Loucy (cell line): Measurements from ENCODE around the gene GPX3.

Source experiments
- H2AFZ ChIP-seq: fragments of 200-600 bp; sonication (generic); 2 replicates; pipeline ENCODE4 v1.6.0; 2016; ENCODE audit warnings: antibody characterized with exemption, mild to moderate bottlenecking, low read length, moderate library complexity
- H3F3A ChIP-seq: fragments of 200-600 bp; 2 replicates; pipeline ENCODE4 v1.6.0; 2016; ENCODE audit warnings: antibody characterized with exemption, low read depth, mild to moderate bottlenecking
- H3K27me3 ChIP-seq: fragments of 200-600 bp; sonication (generic); 2 replicates; pipeline ENCODE4 v1.6.1; 2014; ENCODE audit warnings: low read length, mild to moderate bottlenecking; ENCODE audit not compliant: insufficient read depth, poor library complexity, severe bottlenecking
- H3K36me3 ChIP-seq: fragments of 200-600 bp; sonication (generic); 2 replicates; pipeline ENCODE4 v1.6.1; 2016; ENCODE audit warnings: low read length; ENCODE audit not compliant: insufficient read depth
- H3K4me1 ChIP-seq: fragments of 200-600 bp; sonication (generic); 2 replicates; pipeline ENCODE4 v1.5.1; 2014; ENCODE audit warnings: low read length, mild to moderate bottlenecking; ENCODE audit not compliant: insufficient read depth, poor library complexity, severe bottlenecking
- H3K4me2 ChIP-seq: fragments of 200-600 bp; sonication (generic); 2 replicates; pipeline ENCODE4 v1.6.0; 2014; ENCODE audit warnings: antibody characterized with exemption, low read length, low read depth, mild to moderate bottlenecking; ENCODE audit not compliant: poor library complexity, severe bottlenecking
- H3K4me3 ChIP-seq: fragments of 200-600 bp; sonication (generic); 2 replicates; pipeline ENCODE4 v1.5.1; 2014; ENCODE audit warnings: low read length, mild to moderate bottlenecking, mixed read lengths; ENCODE audit not compliant: poor library complexity, severe bottlenecking
- H3K79me2 ChIP-seq: fragments of 200-600 bp; sonication (generic); 2 replicates; pipeline ENCODE4 v1.6.1; 2014; ENCODE audit warnings: low read length; ENCODE audit not compliant: insufficient read depth
- H3K9ac ChIP-seq: fragments of 200-600 bp; sonication (generic); 2 replicates; pipeline ENCODE4 v1.6.0; 2014; ENCODE audit warnings: mild to moderate bottlenecking, low read depth, low read length, moderate library complexity; ENCODE audit not compliant: poor library complexity, severe bottlenecking
- H3K9me2 ChIP-seq: fragments of 200-600 bp; sonication (generic); replicated peaks from 2 replicates; pipeline ENCODE4 v1.6.1; 2016; ENCODE audit warnings: low read depth, low read length, mixed read lengths
- H3K9me3 ChIP-seq: fragments of 200-600 bp; sonication (generic); 2 replicates; pipeline ENCODE4 v1.6.1; 2014; ENCODE audit warnings: mild to moderate bottlenecking, antibody characterized with exemption, low read length, low read depth; ENCODE audit not compliant: insufficient read depth
- H4K20me1 ChIP-seq: fragments of 200-600 bp; sonication (generic); 2 replicates; pipeline ENCODE4 v1.6.0; 2014; ENCODE audit warnings: antibody characterized with exemption, low read length, mild to moderate bottlenecking; ENCODE audit not compliant: insufficient read depth, poor library complexity, severe bottlenecking
- CTCF ChIP-seq: fragments of 200-600 bp; sonication (generic); conservative IDR thresholded peaks from 2 replicates; pipeline ENCODE4 v1.5.1; 2014; ENCODE audit warnings: mild to moderate bottlenecking, antibody characterized with exemption, low read length
- EZH2phosphoT487 ChIP-seq: fragments of 200-600 bp; IDR thresholded peaks from 2 replicates; pipeline ENCODE4 v1.6.1; 2018; ENCODE audit warnings: antibody characterized with exemption, mild to moderate bottlenecking, moderate library complexity, borderline replicate concordance

Gene GPX3

GRCh38 chr5:151068433-151069197, 48.2 kb downstream of the GPX3 start:
- Histone ChIP-seq H3K4me3 (no peak overlapping the region), H3K9ac (no peak overlapping the region), H3K4me2 (no peak overlapping the region)

DNA sequence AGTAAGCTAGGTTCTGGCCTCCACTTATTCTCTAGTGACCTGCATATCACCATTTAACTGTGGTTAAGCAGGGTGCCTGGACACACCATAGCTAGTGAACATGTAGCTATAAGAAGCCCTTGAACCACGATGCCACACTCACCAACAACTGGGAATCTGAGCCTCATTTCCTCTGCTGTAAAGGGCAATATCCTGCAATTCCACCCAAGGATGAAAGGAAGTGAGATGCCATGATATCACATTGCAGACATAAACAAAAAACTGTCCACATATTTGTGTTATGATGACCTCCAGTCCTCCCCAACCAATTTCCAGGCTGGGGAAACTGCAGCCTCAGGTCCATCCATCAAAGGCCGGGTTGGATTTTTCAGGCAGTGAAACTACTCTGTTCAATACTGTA, 50.1 kb downstream of the GPX3 start:
- Histone ChIP-seq H3K9me3 (no peaks in the 10 kb centered on the region), H3K27me3 (no peaks in the 10 kb centered on the region), H4K20me1 (peaks cover 53% of the 10 kb centered on the region), H3K79me2 (peaks cover 98% of the 10 kb centered on the region), H3K4me1 (peaks cover 9% of the 10 kb centered on the region), H3F3A (no peaks in the 10 kb centered on the region), H3K9ac (no peak overlapping the region), H2AFZ (no peak overlapping the region), H3K36me3 (peaks cover 27% of the 10 kb centered on the region; the same call in 1 of the 2 replicates), H3K4me2 (no peak overlapping the region), H3K4me3 (no peak overlapping the region), H3K9me2 (no peaks in the 10 kb centered on the region)
- no peak for TF ChIP-seq CTCF
- TF ChIP-seq EZH2phosphoT487, result no peak

More at GRCh38 chr5:151068433-151069197, 48.2 kb downstream of the GPX3 start:
- H4K20me1 ChIP-seq, result peaks cover 54% of the 10 kb centered on the region
- no peaks in the 10 kb centered on the region for H3K27me3 ChIP-seq
- peaks cover 9% of the 10 kb centered on the region for H3K4me1 ChIP-seq
- H3F3A ChIP-seq, result no peaks in the 10 kb centered on the region
- H3K9me3 ChIP-seq, result no peaks in the 10 kb centered on the region
- H3K36me3 ChIP-seq, result peaks cover 29% of the 10 kb centered on the region; the same call in 1 of the 2 replicates
- no peak for TF ChIP-seq EZH2phosphoT487
- no peak for TF ChIP-seq CTCF
- no peak overlapping the region for H2AFZ ChIP-seq
- peaks cover 100% of the 10 kb centered on the region for H3K79me2 ChIP-seq
- no peaks in the 10 kb centered on the region for H3K9me2 ChIP-seq

DNA sequence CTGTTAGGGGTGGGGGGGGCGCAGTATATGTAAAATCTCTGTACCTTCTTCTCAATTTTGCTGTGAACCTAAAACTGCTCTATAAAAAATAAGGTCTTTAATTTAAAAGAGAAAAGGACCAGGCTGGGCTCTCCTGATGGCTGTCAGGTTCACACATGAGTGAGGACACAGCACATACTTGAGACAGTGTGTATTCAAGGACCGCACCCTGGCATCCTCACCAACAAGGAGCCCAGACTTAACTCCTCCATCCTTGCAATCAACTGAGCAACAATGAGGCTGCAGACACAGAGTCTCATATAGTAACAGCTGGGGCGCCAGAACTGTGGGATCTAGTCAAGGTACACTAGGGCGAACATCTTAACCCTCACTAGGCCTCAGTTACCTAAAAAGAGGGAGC, 50.6 kb downstream of the GPX3 start:
- Histone ChIP-seq H3K4me1 (peaks cover 13% of the 10 kb centered on the region), H4K20me1 (peaks cover 55% of the 10 kb centered on the region), H3K4me3 (no peak overlapping the region), H2AFZ (no peak overlapping the region), H3K36me3 (peaks cover 27% of the 10 kb centered on the region; the same call in 1 of the 2 replicates), H3K9me2 (no peaks in the 10 kb centered on the region), H3K4me2 (no peak overlapping the region), H3K79me2 (peaks cover 98% of the 10 kb centered on the region), H3K9ac (no peak overlapping the region), H3F3A (no peaks in the 10 kb centered on the region), H3K27me3 (no peaks in the 10 kb centered on the region), H3K9me3 (no peaks in the 10 kb centered on the region)
- TF ChIP-seq CTCF (no peak), EZH2phosphoT487 (no peak)
